RPMI8226 (cell line): Measurements from ENCODE around the gene PNO1.
"Not testable (repeated sequence)": the region's sequence is repeated elsewhere in the genome, so short reads cannot be mapped to it uniquely, and the experiment has no call there.

ENCODE experiments used
- DNase-seq: peaks from one replicate; pipeline ENCODE4 v3.0.0-alpha.2; 2015

PNO1 gene

DNA sequence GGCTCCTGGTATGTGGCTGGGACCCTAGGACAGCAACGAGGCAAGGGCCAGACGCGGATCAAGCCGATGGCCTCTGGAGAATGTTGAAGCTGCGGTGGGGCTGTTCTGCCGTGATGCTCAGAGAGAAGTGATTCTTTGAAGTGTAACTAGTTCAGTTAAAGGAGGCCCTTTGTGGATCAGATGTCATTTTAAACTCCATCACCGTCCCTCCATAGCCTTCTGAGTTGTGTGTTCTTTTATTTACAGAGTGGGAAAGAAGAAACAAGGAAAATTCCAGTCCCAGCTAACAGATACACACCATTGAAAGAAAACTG, 403 bp downstream of the PNO1 start:
- DNase-seq: no peak

DNA sequence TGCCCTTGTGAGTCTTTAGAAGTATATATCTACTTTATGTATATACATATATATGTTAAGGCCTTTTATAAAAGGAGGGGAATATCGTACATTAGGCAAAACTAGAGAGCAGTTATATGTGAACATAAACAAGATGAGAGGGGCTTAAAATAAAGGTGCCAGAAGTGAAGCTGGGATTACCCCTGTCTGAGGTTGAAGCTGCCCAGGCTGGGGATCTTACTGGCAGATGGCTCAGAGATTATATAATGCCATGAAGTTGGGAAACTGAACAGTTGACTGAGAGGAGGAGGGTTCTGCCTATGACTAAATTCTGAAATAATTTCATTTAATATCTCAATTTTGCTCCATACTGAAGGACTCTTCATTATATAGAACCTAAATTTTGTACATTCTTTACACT, 6.0 kb downstream of the PNO1 start:
- DNase-seq: no peak

DNA sequence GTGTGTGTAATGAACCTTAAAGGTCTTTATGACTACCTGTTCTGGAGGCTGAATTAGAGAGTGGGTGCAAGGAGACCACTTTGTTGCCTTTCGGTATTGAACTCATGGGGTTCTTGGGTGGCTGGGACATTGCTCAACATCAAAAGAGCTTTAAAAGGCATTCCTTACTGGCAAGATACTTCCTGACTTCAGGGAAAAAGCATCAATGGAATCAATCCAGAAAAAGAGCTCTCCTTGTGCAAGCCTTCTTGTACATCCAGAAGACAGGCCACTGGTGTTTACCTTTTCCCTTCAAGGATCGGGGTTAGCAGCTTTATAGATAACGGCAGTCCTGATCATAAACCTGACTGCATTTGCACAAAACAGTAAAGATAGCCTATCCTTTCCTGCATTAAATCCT, 9.5 kb downstream of the PNO1 start:
- no peak for DNase-seq

DNA sequence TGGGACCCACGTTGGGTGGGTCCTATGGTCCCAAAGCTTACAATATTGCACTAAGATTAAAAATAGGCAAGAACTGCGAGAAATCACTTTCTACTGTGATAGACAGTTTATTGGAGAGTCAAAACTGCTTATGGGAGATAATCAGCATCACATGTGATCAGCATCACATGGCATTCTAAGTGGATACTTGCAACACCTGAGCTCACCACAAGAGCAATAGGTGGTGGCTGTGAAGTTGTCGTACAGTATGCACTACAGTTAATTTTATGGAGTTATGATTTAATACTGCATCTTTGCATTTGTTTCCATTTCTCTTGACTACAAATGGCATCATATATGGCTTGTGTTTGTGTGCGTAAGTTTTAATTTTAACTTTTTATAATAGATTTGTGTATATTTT, 11.6 kb downstream of the PNO1 start:
- DNase-seq: no peak

DNA sequence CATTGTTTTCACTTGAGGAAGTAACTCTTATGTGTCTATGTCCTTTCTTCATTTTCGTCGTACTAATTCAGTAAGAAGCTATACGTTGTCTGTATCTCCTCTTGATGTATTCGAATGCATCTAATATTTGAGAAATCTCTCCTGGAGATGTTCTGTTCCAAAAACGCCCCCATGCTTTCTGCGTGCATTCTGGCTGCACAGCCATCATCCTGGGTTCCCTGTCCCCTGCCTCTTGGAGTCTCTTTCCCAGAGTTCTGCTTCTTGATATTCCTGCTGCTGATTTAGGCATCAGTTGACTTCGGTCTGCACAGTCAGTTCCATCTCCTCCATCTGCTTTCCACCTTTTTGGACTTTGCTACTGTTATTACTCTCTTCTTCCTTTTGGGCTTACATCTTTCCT, 13.5 kb downstream of the PNO1 start:
- DNase-seq: no peak

DNA sequence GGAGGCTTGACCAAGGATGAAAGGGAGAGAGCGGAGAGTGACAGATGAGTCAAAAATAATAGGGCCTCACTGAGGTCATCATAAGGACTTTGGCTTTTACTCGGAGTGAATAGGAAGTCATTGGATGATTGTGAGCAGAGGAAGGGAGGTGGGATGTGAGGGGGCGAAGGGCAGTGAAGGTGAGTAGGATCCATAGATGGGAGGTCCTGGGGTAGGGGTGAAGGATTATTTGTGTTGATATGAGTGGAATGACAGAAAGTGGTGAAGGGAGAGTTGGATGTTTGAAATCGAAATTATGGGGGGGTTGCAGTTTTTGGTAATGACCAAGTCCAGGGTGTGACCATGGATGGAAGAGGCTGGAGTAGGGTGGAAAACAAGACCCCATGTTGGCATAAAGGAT, 14.0 kb downstream of the PNO1 start:
- no peak for DNase-seq

DNA sequence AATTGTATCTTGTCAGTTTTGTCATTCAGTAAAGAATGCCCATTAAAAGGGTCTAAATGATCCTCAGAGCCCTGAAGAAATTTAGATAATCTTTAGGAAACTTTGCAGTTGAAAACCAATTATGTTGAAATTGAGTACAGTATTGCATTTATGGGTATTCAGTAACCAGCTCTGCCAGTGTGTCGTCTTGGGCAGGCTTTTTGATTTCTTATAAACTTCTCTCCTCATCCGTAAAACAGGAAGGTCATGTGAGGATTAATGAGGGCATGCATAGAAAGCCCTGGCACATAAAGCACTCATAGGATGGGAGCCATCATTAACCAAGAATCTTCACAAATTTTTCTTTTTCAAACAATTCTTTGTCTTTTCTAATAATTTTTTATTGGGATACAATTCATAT, 14.8 kb downstream of the PNO1 start:
- no peak for DNase-seq

DNA sequence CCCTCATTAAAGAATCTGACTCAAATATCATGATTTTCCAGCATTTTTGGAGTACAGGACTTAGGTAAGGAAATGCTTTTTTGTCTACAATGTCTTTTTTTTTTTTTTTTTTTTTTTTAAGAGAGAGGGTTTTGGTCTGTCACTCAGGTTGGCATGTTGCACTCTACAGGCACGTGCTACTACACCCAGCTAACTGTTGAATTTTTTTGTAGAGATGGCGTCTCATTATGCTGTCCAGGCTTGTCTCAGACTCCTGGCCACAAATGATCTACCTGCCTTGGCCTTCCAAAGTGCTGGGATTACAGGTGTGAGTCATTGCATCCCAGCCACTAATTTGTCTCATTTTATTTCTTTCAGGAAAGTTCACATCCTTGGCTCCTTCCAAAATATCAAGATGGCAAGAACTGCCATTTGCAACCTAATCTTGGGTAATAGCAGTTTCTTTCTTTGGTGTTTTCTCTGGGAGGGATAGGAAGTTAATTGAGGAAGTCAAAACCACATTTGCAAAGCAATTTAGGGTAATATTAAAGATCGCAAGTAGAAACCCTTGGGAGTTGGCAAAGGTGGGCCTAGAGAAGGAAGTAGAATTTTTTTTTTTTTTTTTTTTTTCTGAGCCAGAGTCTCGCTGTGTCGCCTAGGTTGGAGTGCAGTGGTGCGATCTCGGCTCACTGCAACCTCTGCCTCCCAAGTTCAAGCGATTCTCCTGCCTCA, 15.5 kb downstream of the PNO1 start:
- DNase-seq: no peak

DNA sequence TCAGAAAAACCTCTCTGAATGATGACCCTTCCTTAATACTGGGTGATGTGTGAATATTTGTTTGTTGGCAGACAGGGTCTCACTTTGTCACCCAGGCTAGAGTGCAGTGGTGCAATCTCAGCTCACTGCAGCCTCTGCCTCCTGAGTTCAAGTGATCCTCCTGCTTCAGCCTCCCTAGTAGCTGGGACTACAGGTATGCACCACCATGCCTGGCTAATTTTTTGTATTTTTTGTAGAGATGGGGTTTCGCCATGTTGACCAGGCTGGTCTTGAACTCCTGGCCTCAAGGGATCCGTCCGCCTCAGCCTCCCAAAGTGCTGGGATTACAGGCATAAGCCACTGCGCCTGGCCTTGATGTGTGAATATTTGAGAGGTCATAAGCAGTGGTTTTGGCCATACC, 17.5 kb downstream of the PNO1 start:
- not testable (repeated sequence) for DNase-seq

DNA sequence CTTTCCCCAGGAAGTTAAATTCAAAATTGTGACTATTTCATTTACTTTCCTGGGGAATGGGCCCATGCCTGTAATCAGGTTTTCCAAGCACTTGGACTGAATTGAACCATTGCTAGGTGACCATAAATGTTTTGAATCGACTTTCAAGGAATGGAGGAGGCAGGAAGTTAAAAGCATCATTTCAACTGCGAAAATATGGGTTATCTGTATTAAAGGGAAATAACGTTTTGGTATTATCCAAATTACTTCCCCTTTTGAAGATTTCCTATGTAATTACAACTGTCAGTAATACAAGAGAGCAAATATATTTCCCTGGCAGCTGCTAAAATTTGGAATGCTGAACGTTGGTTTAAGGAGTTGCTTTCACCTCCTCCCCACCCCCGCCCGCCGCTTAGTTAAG, 19.0 kb downstream of the PNO1 start:
- DNase-seq: no peak

DNA sequence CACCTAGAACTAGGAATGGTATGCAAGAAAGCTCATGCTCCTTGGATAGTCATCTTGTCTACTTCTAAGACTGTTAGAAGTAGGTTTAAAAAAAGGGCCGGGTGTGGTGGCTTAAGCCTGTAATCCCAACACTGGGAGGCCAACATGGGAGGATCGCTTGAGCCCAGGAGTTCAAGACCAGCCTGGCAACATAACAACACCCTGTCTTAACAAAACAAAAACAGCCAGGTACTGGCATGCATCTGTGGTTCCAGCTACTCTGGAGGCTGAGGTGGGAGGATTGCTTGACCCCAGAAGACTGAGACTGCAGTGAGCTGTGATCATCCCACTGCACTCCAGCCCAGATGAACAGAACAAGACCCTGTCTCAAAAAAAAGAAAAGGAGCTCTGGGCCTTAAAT, 19.9 kb downstream of the PNO1 start:
- no peak for DNase-seq

DNA sequence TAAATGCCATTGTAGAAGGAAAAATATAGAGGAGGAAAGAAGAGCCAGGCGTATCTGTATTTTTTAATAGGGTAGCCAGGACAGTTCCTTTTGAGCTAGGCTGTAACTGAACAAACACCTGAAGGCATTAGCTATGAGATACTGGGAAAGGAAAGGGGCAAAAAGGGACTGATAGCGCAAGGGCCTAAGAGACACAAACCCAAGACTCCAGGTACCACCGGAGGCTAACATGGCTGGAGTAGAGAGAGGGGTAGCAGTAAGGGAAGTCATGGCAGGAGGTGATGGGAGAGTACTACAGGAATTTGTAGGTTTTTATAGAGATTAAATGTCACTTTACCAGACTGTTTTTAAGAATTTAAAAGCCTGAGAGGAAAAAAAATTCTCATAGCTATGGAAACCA, 20.7 kb downstream of the PNO1 start:
- DNase-seq: no peak

DNA sequence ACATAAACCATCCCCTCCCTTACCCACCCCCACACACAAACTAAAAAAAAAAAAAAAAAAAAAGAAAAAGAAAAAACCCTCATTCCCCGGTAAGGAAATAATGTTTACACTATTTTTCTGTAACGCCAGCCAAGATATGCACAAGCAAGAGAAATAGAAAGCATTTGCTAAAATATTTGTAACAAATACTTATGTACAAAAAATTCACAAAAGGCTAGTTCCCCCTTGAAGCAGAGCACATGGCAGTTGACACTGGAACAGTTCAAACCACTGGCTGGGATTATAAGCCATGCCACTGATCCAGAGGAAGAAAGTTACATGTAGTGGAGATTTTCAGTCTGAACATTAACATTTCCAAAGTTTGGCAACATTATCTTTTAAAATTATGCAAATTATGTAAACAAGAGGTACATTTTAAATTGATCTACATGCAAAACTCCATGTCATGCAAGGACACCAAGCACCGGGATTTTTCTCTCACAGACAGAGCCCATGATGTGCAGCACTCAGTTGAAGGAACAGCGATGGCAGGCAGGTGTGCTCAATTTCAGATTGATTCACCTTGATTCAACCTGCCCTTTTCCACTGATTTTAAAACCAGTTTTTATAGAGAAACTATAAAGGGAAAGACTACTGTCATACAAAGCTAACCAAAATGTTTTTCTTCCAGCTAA, 21.4 kb downstream of the PNO1 start:
- no peak for DNase-seq

DNA sequence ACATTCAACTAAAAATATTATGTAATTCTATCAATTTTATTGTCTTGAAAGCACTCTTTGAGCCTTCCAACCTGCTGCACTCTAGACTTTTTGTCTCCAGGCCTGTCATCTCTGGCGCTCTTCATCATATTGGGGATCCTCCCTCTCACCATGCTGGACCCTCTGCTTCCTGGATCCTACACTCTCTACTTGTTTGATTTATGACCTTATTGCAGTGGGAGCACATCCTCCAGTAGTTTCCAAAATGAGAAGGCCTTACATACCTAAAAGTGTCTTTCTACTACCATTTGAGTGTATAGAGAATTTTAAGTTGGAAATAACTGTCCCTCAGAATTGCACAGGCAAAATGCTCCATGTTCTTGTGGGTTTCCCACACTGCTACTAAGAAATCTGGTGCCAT, 25.2 kb downstream of the PNO1 start:
- no peak for DNase-seq

DNA sequence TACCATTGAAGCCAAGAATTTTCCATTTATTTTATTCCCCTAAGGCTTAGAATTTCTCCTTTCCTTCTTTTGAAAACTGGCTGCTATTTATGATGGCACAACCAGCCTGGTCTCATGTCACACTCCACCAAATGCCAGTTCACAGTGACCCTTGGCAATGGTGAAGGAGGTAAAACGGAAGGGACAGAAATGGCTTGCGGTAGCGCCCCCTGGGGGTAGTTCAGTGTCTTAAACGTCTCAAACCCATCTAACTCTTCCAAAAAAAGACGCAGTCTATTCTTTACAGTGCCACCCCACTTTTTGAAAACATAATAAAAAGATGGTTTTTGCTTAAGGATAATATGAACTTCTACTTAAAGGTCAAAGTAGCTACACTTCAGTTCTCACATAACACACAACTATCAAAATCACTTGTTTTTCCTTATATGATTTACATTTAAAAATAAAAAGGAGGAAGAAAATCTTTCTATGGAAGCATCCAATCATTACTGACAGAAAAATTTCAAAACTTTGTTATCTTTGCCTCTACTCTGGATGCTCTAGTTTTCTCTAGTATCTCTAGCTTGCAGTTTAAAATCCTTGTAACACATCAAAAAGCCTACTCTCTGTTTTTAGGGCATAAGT, 28.0 kb downstream of the PNO1 start:
- peak; percentile 66 for DNase-seq

DNA sequence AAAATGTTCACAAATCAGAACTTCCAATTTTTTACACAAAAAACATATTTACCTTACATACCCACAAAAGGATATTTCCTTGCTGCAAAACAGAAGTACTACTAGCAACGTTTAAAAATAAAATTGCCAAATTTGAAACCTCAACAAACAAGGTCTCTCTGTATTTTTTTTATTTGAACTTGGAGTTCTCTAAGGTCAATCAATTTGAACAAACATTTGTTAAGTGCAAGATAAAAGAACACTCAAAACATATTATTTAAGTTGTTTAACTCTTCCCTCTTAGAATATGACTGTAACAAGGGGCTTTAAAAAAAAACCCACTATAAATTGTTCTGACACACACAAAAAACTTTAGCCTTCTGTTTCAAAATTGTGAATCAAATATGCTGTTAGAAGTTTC, 29.6 kb downstream of the PNO1 start:
- DNase-seq: no peak

DNA sequence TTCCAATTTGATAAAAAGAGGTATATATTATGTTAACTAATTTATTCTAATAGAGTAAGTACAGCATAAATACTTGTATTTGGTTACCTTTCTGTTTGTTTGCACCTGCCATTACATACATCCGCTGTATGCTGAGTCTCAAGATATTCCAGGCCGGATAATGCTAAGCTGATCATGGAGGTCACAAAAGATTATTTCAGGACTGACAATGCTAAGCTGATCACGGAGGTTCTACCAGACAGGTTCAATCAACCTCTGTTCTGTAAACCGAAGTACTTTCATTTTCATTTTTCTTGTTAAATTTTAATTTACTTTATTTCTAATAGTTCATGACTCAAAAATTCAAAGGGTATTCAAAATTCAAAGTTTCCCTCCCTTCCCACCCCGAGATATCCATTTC, 31.1 kb downstream of the PNO1 start:
- DNase-seq: no peak

DNA sequence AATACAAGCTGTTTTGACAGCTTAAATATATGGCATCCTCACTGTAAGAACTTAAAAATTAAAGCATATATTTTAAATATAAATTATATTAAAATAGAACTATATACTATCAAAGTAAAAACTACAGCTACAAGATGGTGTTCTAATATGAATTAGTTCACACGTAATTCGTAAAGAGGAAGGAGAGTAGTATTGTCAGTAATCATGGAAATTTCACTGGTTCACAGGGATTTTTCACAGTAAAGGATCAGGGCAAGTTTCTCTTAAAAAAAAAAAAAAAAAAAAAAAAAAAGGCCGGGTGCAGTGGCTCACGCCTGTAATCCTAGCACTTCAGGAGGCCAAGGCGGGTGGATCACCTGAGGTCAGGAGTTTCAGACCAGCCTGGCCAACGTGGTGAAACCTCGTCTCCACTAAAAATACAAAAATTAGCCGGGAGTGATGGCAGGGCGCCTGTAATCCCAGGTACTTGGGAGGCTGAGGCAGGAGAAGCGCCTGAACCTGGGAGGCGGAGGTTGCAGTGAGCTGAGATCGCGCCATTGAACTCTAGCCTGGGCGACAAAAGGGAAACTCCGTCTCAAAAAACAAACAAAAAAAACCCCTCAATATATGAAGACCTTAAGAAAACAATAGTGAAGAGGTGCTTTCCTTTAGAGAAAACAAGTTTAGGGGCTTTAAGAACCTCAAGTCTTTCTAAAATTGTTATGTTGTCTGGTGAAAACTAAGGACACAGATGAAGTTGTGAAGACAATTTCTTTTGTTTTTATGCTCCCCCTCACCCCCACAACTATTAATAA, 32.5 kb downstream of the PNO1 start:
- DNase-seq: no peak

DNA sequence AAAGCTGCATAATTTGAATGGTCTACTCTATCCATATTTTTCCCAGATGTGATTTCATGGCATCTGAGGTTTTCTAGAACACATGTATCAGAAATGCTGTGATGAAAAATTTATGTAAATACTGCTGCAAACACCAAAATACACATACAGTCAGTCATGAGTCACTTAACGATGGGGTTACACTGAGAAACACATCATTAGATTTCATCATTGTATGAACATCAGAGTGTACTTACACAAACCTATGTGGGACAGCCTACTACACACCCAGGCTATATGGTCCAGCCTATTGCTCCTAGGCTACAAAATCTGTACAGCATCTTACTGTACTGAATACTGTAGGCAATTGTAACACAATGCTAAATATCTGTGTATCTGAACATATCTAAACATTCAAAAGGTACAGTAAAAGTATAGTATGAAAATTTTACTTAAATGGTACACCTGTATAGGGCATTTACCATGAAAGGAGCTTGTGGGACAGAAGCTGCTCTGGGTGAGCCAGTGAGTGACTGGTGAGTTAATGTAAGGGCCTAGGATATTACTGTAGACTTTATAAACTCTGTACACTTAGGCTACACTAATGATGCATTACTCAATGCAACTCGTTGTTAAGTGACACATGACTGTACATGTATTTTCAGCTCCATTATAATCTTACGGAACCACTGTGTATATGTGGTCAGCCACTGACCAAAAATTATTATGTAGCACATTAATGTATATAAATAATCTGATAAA, 33.5 kb downstream of the PNO1 start:
- DNase-seq: no peak

DNA sequence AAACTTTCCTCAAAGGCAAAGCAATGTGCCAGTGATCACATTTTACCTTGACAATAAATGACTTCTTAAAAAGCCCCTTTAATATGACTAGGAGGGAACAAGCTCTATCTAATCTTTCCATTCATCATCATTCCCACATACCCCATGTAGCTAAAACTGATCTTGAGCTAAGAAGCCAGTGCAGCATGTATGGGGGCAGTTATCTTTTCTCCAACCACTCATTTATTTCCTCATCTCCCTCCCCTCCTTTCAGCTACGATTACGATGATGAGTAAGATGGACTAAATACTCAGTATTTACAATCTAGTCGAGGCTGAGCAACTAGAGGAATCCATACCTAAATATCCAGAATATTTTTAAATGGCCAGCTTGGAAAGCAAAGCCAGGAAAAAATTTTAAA, 35.5 kb downstream of the PNO1 start:
- DNase-seq: no peak

DNA sequence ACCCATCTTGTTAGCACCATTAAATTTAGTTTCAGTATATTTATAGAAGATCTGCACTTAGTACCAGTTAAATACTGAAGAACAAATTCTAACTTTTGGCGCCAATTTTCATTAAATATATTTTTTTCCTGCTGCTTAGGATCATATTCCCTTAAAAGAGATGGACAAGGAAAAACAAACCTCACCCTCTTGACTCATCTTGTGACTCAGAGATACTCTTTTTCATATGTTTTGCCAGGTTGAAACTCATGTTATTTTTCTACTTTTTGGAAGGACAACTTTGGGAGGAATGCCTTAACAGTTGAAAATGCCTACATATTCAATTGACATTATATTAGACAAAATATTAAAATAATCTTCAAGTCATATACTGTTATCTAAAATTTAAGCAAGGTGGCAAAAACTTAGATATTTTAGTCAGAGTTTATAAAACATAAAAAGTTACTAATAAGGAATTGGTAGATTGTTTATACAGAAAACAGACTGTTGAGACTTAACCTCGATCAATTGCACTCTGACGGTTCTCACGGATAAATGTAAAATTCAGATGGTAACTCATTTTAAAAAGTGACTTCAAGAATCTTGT, 36.2 kb downstream of the PNO1 start:
- DNase-seq: no peak

DNA sequence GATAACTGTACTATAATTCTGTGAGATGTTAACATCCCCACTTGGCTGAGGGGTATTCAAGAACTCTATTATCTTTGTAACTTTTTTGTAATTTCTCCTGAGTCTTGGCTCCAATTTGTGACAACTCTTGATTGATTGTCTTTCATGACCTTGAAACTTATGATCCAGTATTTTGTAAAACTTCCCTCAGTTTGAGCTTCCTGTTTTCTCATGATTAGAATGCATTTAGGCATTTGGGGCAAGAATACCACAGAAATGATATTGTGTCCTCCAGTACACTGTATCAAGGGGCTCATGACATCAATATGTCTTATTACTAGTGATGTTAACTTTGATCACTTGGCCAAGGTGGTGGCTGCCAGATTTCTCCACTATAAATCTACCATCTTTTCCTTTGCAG, 37.4 kb downstream of the PNO1 start:
- DNase-seq: no peak
